Measurements from ENCODE around the gene ADCY5.

The ADCY5 gene

DNA sequence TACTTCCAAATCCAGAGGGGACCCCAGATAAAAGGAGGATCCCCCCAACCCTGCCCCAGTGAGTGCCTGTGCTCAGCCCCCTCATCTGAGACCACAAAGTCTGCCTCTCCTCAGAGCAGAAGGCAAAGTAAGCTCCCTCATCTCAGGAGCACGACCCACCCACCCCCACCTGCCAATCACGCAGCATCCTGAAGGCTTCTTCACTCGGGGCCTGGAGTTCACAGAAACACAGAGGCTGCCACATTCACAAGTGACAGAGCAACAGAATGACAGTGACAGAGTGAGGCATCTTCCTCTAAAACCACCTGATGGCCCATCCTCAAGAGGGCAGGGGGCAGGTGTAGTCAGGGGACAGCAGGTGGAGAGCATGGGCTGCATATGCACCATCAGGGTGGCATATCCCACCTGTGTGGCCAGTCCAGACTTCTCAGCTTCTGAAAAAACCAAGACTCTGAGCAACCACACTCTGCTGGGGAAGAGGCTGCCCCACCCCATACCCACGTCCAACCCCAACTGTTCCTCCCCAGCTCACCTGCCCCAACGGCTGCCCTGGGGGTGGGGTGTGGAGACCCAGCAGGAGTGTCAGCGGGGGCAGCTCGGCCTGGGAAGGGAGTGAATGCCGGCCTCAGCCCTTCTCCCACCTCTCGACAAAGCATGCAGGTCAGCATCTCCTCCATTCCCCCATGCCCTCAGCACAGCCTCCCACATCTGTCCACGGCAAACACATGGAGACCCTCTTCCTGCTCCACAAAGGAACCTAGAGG lies 19.3 kb downstream of the ADCY5 start:
- no peak for DNase-seq (ENCODE audit: low read depth in 2 of 2)

- DNase-seq (ENCODE audit: low read depth in 2 of 2) = no peak
These were observed 23.7 kb downstream of the ADCY5 start for GRCh38 chr3:123424999-123425712.

DNA sequence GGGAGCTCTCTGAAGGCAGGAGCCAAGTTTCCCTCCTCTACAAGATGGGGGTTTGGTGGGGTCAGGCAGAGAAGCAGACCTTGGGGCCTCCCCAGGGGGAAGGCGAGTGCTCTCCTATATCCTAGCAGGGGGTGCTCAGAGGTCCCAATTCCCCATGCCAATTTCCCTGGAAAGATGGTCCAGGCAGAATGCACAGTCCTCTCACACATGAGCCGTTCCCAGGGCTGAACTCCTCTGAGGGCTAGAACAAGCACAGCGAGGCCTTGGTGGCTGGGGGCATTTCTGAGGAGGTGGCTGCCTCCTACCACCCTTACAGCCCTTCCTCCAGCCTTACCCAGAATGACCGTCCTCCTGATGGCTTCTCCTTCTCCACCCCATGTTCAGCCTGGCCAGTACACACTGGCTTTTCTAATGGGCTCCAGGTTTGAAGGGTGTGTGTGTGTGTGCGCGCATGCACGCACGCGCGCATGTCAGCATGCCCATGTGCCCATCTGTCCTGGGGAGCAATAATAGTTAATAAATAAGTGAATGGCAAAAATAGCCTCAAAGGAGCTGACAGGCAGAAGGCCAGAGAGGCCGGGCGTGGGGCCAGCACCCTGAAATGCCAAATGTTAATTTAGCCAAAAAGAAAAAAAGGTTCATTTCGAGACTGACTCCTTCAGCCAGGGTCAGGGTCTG lies 24.4 kb downstream of the ADCY5 start:
- no peak for DNase-seq (ENCODE audit: low read depth in 2 of 2)

GRCh38 chr3:123423806-123424205 lies 25.1 kb downstream of the ADCY5 start:
- no peak for DNase-seq (ENCODE audit: low read depth in 2 of 2)

DNA sequence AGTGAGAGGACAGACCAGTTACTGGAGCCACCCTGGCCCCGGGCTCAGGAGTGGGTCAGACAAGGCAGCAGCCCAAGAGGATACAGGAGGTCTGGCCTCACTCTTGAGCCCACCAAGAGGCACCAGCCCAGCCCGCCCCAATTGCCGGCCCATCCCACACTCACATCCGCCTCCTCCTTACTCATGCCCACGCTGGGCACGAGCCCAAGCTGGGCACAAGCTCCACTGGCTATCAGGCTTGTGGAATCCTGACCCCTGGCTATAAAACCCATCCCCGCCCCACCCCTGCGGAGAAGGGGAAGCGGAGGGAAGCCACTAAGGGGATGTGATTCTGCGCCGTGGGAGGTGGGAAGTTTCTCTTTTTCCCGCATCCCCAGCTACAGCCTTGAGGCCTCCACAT lies 25.9 kb downstream of the ADCY5 start:
- no peak for DNase-seq (ENCODE audit: low read depth in 2 of 2)

DNA sequence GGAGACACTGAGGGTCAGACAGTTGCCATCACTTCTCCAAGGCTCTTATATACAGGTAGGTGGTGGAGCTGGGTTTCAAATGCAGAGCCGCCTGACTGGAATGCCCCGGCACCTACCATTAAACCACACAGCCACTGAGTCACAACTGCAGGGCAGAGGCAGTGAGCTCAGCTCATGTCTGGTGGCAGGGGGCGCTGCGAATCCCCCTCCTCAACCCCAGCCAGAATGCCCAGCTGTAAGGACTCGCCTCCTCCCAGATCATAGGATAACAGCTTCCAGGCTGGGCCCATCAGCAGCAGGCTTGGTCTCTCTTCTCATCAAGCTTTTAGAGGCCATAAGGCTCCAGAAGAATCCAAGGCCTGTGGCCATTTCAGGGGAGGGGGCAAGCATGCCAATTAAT lies 26.4 kb downstream of the ADCY5 start:
- DNase-seq (ENCODE audit: low read depth in 2 of 2) = no peak

DNA sequence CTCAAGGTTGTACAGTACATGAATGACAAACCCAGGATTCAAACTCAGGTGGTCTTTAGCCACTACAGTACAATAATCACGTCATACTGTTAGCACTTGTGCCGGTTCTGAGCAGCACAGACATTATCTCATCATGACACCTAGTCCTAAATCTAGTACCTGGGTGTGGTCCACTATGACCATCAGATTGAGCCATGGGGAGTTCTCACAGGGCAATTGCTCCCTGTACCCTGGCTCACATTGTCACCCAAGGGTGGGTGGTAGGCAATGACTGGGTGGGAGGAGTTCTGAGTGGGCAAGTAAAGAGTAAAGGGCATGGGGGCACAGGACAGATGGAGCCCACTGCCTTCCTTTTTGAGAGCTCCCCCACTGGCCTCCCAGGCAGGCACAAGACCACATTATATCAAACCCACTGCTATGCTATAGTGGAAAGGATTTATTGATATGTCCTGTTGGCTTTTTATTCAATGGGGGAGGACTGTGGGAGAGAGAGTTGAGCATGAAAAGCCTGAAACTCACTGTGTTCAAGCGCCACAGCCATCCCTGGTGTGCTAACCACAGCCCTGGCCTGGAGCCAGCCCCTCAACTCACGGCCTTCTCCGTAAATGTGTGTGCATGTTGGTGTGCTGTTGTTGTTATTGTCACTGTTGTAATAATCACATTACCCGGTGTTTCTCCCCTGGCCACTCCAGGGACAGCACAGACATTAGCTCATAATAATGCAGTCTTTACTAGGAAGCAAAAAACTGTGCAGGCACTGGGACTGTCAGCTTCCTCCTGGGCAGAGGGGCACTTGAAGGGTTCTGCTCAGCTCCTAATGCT lies 27.3 kb downstream of the ADCY5 start:
- DNase-seq (ENCODE audit: low read depth in 2 of 2) = no peak

GRCh38 chr3:123420416-123420968 lies 28.4 kb downstream of the ADCY5 start:
- DNase-seq (ENCODE audit: low read depth in 2 of 2) = no peak

DNA sequence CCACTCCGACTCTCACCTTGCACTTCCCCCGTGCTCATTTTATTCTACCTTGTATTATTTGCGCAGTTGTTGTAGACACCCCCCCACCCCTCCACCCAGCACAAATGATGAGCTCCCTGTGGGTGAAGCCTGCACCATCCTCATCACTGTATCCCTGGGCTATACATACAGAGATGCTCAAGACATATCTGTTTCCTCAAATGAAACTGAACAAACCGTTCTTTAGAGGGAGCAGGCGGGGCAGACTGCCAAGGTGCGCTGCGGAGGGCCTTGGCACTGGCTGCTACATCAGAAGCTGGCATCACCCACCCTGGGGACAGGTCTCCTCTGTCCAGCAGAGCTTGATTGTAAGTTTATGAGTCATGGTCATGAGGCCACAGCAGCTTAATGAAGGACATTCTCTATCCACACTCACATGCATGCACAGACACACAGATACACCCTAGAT lies 29.0 kb downstream of the ADCY5 start:
- DNase-seq (ENCODE audit: low read depth in 2 of 2) = no peak

- no peak for DNase-seq (ENCODE audit: low read depth in 2 of 2)
These were observed 29.6 kb downstream of the ADCY5 start for GRCh38 chr3:123419181-123419849.

DNA sequence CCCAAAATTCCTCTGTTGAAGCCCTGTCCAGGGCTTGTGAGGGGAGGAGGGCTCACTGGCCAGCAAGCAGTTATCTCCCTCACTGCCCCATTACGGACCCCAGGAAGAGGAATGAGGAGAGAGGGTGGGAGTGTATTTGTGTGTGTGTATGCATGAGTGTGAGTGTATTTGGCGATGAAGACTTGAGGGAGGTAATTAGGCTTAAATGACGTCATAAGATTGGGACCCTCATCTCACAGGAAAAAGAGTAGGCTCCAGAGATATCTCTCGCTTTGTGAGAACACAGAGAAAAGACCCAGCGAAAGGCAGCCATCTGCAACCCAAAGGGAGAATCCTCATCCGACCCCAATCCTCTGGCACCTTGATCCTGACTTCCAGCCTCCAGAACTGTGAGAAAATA lies 32.2 kb downstream of the ADCY5 start:
- DNase-seq (ENCODE audit: low read depth in 2 of 2) = no peak

DNA sequence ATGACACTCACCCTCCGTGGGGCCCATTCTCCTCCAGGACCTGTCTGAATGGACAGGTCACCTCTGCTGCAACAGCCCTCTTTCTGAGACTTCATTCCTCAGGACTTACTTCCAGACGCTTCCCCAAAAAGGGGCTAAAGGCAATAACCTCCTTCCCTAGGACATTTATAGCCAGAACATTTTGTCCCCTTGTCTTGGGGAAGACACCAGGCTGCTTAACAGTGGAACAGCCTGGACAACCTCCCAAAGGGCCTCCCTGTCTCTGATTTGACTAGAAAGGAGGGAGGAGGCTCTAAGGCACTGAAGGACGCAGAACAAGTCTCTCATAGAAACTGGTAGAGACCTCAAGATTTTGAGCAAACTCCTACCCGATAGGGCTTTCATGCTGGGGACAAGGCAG lies 32.7 kb downstream of the ADCY5 start:
- DNase-seq (ENCODE audit: low read depth in 2 of 2) = no peak

GRCh38 chr3:123414973-123415775 lies 33.7 kb downstream of the ADCY5 start:
- no peak for DNase-seq (ENCODE audit: low read depth in 2 of 2)

DNA sequence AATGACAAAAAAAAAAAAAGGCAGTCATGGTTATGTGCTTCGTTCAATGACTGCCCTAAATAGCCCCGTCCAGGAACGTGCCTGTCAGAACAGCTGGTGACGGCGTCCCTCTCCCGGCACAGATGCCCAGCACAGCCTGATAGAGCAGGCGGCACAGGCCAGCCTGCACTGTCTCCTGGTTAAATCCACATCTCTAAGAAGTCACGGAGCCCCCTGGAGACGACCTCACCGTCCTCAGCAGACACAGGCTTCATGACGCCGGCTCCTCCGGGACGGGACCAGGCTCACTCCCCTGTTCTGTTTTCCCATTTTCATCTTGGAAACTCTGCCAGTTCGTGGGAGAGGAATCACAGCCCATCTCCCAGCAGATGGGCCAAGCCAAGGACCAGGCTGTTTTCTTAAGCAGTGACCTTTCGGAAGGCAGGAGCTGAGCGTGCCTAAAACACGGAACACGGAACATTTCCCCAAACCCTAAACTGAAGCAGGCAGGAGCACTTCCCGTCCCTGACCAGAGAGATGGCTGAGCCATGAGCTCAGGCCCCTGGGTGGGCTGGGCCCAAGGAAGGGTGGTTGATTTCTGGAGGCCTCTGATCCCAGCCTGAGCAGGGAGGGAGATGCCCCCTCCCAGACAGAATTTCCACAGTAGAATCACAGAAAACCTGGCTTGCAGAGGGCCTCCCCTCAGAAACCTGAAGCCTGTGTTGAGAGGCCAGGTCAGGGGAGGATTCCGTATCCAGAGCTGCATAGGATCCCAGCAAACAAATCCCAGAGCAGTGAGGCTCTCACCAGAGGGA lies 35.9 kb downstream of the ADCY5 start:
- no peak for DNase-seq (ENCODE audit: low read depth in 2 of 2)

DNA sequence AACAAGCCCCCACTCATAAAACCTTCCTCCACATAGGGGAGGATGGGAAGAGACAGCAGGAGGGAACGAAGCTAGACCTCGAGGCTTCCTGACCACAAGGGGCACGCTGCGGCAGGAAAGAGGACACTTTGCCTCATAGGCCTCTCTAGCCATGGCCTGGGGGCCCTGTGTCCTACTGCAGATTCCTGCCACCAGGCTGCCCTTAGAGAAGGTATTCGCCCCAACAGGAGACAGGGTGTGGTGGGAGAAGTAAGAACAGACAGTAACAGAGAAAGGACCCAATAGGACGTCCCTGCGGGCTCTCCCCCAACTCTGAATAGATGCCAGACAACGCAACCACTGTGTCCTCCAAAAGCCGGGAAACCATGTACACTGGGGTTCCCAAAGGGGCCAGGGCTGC lies 36.8 kb downstream of the ADCY5 start:
- no peak for DNase-seq (ENCODE audit: low read depth in 2 of 2)

DNA sequence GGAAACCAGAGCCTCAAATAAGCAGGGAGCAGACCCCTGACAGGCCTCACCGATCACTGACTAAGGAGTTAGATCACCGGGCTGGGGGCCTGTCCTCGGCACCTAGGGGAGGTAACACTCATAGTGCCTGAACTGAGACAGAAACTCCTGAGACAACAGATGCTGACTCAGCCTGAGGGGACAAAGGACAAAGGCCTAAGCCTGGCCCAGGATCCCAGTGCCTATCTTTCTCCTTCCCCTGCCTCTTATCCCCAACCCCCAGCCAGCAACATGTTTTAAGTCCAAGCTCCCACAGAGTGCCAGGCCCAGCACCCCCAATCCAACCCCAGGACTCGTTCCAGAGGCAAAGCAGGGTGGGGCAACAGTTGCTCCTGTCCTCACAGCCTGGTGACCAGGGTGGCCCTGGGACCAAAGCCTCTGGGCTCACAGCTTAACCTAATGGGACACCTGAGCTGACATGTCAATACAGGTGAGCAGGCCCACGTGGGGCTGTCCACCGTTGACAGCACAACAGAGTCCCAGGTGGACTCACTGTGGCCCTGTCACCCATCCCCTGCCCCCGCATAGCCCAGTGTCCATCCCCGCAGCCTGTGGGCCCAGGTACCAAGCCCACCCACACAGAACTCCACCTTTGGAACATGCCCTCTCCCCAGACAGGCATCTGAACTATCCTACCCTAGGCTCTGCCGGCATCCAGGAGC lies 37.4 kb downstream of the ADCY5 start:
- DNase-seq (ENCODE audit: low read depth in 2 of 2) = no peak

- no peak for DNase-seq (ENCODE audit: low read depth in 2 of 2)
These were observed 38.8 kb downstream of the ADCY5 start for GRCh38 chr3:123410149-123410515.

DNA sequence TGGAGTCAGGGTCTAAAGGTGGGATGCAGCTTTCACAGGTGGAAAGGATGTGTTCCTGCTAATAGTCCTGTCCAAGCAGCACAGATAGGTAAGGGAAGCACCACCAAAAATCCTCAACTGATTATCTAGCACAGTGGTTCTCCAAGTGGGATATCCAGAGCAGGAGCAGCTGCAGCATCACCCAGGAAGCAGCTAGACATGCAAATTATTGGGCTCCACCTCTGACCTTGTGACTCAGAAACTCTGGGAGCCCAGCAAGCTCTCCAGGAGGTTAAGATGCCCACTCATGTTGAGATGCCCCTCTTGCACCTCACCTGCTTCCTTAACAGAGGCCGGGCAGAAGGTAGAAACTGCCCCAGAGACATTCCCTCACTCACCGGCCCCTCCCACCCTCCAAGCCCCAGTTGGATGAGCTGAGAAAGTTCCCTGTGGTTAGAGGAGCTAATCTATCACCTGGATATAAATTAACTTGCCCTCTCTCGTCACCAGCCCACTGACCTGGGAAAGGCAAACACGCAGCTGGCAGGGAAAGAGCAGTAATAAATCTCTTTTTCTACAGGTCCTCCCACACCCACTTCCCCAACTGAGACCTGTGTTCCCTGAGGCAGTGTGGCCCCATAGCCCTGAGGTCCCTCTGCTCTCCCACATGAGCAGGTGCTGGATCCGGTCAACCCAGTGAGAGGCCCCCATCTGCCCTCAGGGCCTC lies 39.3 kb downstream of the ADCY5 start:
- DNase-seq (ENCODE audit: low read depth in 2 of 2) = no peak
